ENCODE results near the gene RELCH. TPM values are rescaled to one million over a fixed set of nuclear protein-coding genes. Genes with fewer than 3 reads are reported as not detected.

RELCH gene
- total RNA-seq, 1 experiment from 2014 or later: 19.5 TPM

DNA sequence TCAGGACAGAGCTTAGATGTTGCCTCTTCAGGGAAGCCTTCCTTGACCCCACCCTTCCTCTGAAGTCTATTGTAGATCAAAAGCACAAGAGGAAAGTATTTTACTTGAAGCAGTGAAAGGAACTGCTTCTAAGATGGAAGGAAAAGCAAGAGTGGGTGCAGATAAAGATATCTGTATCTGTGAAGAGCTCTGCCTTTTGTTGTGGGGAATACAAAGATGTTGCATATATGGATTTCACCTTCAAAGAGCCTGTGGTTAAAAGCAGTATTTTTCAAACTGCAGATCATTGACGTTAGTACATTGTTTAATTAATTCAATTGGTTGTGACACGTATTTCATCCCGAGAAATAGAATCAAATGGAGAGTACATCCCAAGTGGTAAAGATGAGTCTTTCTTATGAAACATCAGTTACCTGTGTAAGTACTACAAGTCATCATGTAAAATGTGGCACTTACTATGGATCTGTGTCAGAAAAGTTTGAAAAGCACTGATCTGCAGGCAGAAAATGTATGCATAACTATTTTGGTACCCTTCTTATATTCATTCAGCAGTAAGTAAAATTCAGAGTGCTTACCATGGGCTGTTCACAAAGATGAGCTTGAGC lies 113.4 kb downstream of the RELCH start:
- POLR2A ChIA-PET: no interaction called here
- H3K4me3 ChIP-seq (ENCODE audit: low read depth in 2 of 2, low read length in 2 of 2): no peak overlapping the region
- DNase-seq (ENCODE audit: low read depth, low spot score): no peak
- in situ Hi-C loops (cut with HindIII; ENCODE audit: low pct_unique_long_range_greater_than_20kb, low sequenced_read_pairs): no loop called here
- no peak for TF ChIP-seq SIN3A (IDR thresholded peaks at IDR 0.05; ENCODE audit: borderline replicate concordance, insufficient read depth, low read depth, low read length)
- CTCF ChIA-PET: no interaction called here
- ATAC-seq: no peak
- BruUV-seq (replicated peaks): no TSS peak
- H3K36me3 ChIP-seq (ENCODE audit: control insufficient read depth, insufficient read depth, low read length): no peaks in the 10 kb centered on the region
- no peak overlapping the region for H3K27ac ChIP-seq (ENCODE audit: low read length)
- H3K9me3 ChIP-seq (ENCODE audit: control insufficient read depth, insufficient read depth, low read depth, low read length): no peaks in the 10 kb centered on the region
- intact Hi-C loops (cut with micrococcal nuclease; ENCODE audit: unreplicated experiment): no loop called here
- no peaks in the 10 kb centered on the region for H3K4me1 ChIP-seq (ENCODE audit: control insufficient read depth, insufficient read depth, low read length)
- no peaks in the 10 kb centered on the region for H3K27me3 ChIP-seq (ENCODE audit: control insufficient read depth, insufficient read depth, low read length)

DNA sequence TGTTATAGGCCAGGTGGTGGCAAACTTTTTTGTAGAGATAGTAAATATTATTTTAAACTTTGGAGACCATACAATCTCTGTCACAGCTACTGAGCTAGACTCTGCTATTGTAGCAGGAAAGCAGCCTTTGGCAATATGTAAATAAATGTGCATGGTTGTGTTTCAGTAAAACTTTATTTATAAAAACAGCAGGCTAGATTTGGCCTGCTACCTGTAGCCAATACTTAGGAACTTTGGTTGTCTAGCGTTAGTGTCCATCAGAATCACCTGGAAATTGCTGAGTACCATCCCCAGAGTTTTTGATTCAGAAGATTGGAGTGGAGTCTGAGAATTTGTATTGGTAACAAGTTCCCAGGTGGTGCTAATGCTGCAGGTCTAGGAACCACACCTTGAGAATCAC lies 114.3 kb downstream of the RELCH start:
- no peak overlapping the region for H3K4me3 ChIP-seq (ENCODE audit: low read depth in 2 of 2, low read length in 2 of 2)
- intact Hi-C loops (cut with micrococcal nuclease; ENCODE audit: unreplicated experiment): no loop called here
- no peaks in the 10 kb centered on the region for H3K9me3 ChIP-seq (ENCODE audit: control insufficient read depth, insufficient read depth, low read depth, low read length)
- no peaks in the 10 kb centered on the region for H3K4me1 ChIP-seq (ENCODE audit: control insufficient read depth, insufficient read depth, low read length)
- no peak for ATAC-seq
- CTCF ChIA-PET: no interaction called here
- POLR2A ChIA-PET: no interaction called here
- in situ Hi-C loops (cut with HindIII; ENCODE audit: low pct_unique_long_range_greater_than_20kb, low sequenced_read_pairs): no loop called here
- no peak for DNase-seq (ENCODE audit: low read depth, low spot score)
- no TSS peak for BruUV-seq (replicated peaks)
- no peaks in the 10 kb centered on the region for H3K36me3 ChIP-seq (ENCODE audit: control insufficient read depth, insufficient read depth, low read length)
- TF ChIP-seq, protein P1, sequence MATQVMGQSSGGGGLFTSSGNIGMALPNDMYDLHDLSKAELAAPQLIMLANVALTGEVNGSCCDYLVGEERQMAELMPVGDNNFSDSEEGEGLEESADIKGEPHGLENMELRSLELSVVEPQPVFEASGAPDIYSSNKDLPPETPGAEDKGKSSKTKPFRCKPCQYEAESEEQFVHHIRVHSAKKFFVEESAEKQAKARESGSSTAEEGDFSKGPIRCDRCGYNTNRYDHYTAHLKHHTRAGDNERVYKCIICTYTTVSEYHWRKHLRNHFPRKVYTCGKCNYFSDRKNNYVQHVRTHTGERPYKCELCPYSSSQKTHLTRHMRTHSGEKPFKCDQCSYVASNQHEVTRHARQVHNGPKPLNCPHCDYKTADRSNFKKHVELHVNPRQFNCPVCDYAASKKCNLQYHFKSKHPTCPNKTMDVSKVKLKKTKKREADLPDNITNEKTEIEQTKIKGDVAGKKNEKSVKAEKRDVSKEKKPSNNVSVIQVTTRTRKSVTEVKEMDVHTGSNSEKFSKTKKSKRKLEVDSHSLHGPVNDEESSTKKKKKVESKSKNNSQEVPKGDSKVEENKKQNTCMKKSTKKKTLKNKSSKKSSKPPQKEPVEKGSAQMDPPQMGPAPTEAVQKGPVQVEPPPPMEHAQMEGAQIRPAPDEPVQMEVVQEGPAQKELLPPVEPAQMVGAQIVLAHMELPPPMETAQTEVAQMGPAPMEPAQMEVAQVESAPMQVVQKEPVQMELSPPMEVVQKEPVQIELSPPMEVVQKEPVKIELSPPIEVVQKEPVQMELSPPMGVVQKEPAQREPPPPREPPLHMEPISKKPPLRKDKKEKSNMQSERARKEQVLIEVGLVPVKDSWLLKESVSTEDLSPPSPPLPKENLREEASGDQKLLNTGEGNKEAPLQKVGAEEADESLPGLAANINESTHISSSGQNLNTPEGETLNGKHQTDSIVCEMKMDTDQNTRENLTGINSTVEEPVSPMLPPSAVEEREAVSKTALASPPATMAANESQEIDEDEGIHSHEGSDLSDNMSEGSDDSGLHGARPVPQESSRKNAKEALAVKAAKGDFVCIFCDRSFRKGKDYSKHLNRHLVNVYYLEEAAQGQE (IDR thresholded peaks at IDR 0.05; ENCODE audit: insufficient read depth in 1 of 2, low read depth in 2 of 2, low read length in 1 of 2): no peak
- TF ChIP-seq, protein P2, sequence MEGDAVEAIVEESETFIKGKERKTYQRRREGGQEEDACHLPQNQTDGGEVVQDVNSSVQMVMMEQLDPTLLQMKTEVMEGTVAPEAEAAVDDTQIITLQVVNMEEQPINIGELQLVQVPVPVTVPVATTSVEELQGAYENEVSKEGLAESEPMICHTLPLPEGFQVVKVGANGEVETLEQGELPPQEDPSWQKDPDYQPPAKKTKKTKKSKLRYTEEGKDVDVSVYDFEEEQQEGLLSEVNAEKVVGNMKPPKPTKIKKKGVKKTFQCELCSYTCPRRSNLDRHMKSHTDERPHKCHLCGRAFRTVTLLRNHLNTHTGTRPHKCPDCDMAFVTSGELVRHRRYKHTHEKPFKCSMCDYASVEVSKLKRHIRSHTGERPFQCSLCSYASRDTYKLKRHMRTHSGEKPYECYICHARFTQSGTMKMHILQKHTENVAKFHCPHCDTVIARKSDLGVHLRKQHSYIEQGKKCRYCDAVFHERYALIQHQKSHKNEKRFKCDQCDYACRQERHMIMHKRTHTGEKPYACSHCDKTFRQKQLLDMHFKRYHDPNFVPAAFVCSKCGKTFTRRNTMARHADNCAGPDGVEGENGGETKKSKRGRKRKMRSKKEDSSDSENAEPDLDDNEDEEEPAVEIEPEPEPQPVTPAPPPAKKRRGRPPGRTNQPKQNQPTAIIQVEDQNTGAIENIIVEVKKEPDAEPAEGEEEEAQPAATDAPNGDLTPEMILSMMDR (IDR thresholded peaks at IDR 0.05): no peak
- TF ChIP-seq POLR2AphosphoS5 (IDR thresholded peaks at IDR 0.05; ENCODE audit: low read depth, low read length) (no peak), TCF7L2 (IDR thresholded peaks at IDR 0.05; ENCODE audit: low read depth, low read length) (no peak), SIN3A (IDR thresholded peaks at IDR 0.05; ENCODE audit: borderline replicate concordance, insufficient read depth, low read depth, low read length) (no peak)
- no peak overlapping the region for H3K27ac ChIP-seq (ENCODE audit: low read length)
- H3K27me3 ChIP-seq (ENCODE audit: control insufficient read depth, insufficient read depth, low read length): no peaks in the 10 kb centered on the region

DNA sequence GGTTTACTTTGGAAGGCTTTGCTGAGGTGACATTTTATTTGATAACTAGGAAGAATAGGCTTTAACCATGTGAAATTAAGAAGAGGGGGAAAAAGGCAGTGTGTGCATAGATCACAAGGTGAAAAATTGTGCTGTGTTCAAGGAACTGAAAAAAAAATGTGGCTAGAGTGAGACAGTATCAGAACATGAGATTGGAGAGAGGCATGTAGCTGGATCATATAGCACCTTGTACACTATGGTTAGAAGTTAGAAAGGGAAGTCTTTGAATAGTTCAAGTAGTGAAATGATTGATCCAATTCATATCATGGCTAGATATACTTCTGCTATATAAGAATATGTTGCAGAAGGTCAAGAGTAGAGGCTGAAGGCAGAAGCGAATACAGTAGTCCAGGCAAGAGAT lies 125.8 kb downstream of the RELCH start:
- in situ Hi-C loops (cut with HindIII; ENCODE audit: low pct_unique_long_range_greater_than_20kb, low sequenced_read_pairs): no loop called here

More for the DNA sequence above, 125.8 kb downstream of the RELCH start:
- H3K4me1 ChIP-seq (ENCODE audit: control insufficient read depth, insufficient read depth, low read length): no peaks in the 10 kb centered on the region
- DNase-seq (ENCODE audit: low read depth, low spot score) (no peak), ATAC-seq (no peak)
- ChIA-PET POLR2A (no interaction called here), CTCF (no interaction called here)
- no peak overlapping the region for H3K4me3 ChIP-seq (ENCODE audit: low read depth in 2 of 2, low read length in 2 of 2)
- H3K27ac ChIP-seq (ENCODE audit: low read length): no peak overlapping the region
- H3K36me3 ChIP-seq (ENCODE audit: control insufficient read depth, insufficient read depth, low read length): no peaks in the 10 kb centered on the region
- no peaks in the 10 kb centered on the region for H3K27me3 ChIP-seq (ENCODE audit: control insufficient read depth, insufficient read depth, low read length)
- TF ChIP-seq SIN3A (IDR thresholded peaks at IDR 0.05; ENCODE audit: borderline replicate concordance, insufficient read depth, low read depth, low read length): no peak
- TF ChIP-seq, protein P1 (IDR thresholded peaks at IDR 0.05; ENCODE audit: insufficient read depth in 1 of 2, low read depth in 2 of 2, low read length in 1 of 2): no peak
- no peak for TF ChIP-seq POLR2AphosphoS5 (IDR thresholded peaks at IDR 0.05; ENCODE audit: low read depth, low read length)
- TF ChIP-seq, protein P2 (IDR thresholded peaks at IDR 0.05): no peak
- no peak for TF ChIP-seq TCF7L2 (IDR thresholded peaks at IDR 0.05; ENCODE audit: low read depth, low read length)
- H3K9me3 ChIP-seq (ENCODE audit: control insufficient read depth, insufficient read depth, low read depth, low read length): no peaks in the 10 kb centered on the region
- intact Hi-C loops (cut with micrococcal nuclease; ENCODE audit: unreplicated experiment): no loop called here
- no TSS peak for BruUV-seq (replicated peaks)

Measured in Panc1 (cell line).